ENCODE data around the gene TTC27. TPM values are rescaled to one million over a fixed set of nuclear protein-coding genes. Genes with fewer than 3 reads are reported as not detected.
A peak's percentile ranks its signal among the peaks of the same experiment; 100 is the strongest.

TTC27 gene
- total and polyA plus RNA-seq, 4 donors: 3.5 to 13.5 (median 6.3) TPM

GRCh38 chr2:32678825-32679224 is 51.0 kb downstream of the TTC27 start:
- DNase-seq (ENCODE audit: low spot score): no peak
- no peaks in the 10 kb centered on the region for H3K27me3 ChIP-seq (ENCODE audit: control insufficient read depth in 4 of 4, insufficient read depth in 4 of 4, low read length in 3 of 4)
- H3K9ac ChIP-seq (ENCODE audit: low read depth in 1 of 2, low read length in 2 of 2): no peak overlapping the region
- H3K4me1 ChIP-seq (ENCODE audit: control insufficient read depth in 4 of 4, insufficient read depth in 4 of 4, low read length in 3 of 4): peaks cover 0 to 4% (median 2%) of the 10 kb centered on the region in 4 donors
- no peak overlapping the region for H3K4me3 ChIP-seq (ENCODE audit: low read depth in 1 of 3, low read length in 3 of 3)
- TF ChIP-seq HNF4G (IDR thresholded peaks at IDR 0.05): no peak
- TF ChIP-seq SP1 (IDR thresholded peaks at IDR 0.05): no peak
- no peak for TF ChIP-seq JUND (IDR thresholded peaks at IDR 0.05)
- TF ChIP-seq HNF4A (conservative IDR thresholded peaks at IDR 0.05): no peak
- no peak overlapping the region for H3K27ac ChIP-seq (ENCODE audit: low read depth in 1 of 2, low read length in 2 of 2)
- peaks cover 0 to 11% (median 4%) of the 10 kb centered on the region in 4 donors for H3K36me3 ChIP-seq (ENCODE audit: control insufficient read depth in 4 of 4, insufficient read depth in 3 of 4, low read depth in 1 of 4, low read length in 3 of 4)
- no peaks in the 10 kb centered on the region for H3K9me3 ChIP-seq (ENCODE audit: control insufficient read depth in 4 of 4, low read length in 3 of 4)

- no peak overlapping the region for H3K9ac ChIP-seq (ENCODE audit: low read depth in 1 of 2, low read length in 2 of 2)
- H3K36me3 ChIP-seq (ENCODE audit: control insufficient read depth in 4 of 4, insufficient read depth in 3 of 4, low read depth in 1 of 4, low read length in 3 of 4): peaks cover 0 to 7% (median 3%) of the 10 kb centered on the region in 4 donors
- peaks cover 0 to 4% (median 3%) of the 10 kb centered on the region in 4 donors for H3K4me1 ChIP-seq (ENCODE audit: control insufficient read depth in 4 of 4, insufficient read depth in 4 of 4, low read length in 3 of 4)
- H3K4me3 ChIP-seq (ENCODE audit: low read depth in 1 of 3, low read length in 3 of 3): no peak overlapping the region
- no peaks in the 10 kb centered on the region for H3K27me3 ChIP-seq (ENCODE audit: control insufficient read depth in 4 of 4, insufficient read depth in 4 of 4, low read length in 3 of 4)
- DNase-seq (ENCODE audit: low spot score): no peak
- TF ChIP-seq, protein P1, sequence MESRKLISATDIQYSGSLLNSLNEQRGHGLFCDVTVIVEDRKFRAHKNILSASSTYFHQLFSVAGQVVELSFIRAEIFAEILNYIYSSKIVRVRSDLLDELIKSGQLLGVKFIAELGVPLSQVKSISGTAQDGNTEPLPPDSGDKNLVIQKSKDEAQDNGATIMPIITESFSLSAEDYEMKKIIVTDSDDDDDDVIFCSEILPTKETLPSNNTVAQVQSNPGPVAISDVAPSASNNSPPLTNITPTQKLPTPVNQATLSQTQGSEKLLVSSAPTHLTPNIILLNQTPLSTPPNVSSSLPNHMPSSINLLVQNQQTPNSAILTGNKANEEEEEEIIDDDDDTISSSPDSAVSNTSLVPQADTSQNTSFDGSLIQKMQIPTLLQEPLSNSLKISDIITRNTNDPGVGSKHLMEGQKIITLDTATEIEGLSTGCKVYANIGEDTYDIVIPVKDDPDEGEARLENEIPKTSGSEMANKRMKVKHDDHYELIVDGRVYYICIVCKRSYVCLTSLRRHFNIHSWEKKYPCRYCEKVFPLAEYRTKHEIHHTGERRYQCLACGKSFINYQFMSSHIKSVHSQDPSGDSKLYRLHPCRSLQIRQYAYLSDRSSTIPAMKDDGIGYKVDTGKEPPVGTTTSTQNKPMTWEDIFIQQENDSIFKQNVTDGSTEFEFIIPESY (IDR thresholded peaks at IDR 0.05): no peak
- TF ChIP-seq, protein P2, sequence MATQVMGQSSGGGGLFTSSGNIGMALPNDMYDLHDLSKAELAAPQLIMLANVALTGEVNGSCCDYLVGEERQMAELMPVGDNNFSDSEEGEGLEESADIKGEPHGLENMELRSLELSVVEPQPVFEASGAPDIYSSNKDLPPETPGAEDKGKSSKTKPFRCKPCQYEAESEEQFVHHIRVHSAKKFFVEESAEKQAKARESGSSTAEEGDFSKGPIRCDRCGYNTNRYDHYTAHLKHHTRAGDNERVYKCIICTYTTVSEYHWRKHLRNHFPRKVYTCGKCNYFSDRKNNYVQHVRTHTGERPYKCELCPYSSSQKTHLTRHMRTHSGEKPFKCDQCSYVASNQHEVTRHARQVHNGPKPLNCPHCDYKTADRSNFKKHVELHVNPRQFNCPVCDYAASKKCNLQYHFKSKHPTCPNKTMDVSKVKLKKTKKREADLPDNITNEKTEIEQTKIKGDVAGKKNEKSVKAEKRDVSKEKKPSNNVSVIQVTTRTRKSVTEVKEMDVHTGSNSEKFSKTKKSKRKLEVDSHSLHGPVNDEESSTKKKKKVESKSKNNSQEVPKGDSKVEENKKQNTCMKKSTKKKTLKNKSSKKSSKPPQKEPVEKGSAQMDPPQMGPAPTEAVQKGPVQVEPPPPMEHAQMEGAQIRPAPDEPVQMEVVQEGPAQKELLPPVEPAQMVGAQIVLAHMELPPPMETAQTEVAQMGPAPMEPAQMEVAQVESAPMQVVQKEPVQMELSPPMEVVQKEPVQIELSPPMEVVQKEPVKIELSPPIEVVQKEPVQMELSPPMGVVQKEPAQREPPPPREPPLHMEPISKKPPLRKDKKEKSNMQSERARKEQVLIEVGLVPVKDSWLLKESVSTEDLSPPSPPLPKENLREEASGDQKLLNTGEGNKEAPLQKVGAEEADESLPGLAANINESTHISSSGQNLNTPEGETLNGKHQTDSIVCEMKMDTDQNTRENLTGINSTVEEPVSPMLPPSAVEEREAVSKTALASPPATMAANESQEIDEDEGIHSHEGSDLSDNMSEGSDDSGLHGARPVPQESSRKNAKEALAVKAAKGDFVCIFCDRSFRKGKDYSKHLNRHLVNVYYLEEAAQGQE (IDR thresholded peaks at IDR 0.05): no peak
- TF ChIP-seq FOXA1 (IDR thresholded peaks at IDR 0.05): no peak
- H3K9me3 ChIP-seq (ENCODE audit: control insufficient read depth in 4 of 4, low read length in 3 of 4): no peaks in the 10 kb centered on the region
- no peak overlapping the region for H3K27ac ChIP-seq (ENCODE audit: low read depth in 1 of 2, low read length in 2 of 2)
- WGBS: 89% methylated on average over 4 of the region's 4 CpGs
Observed at GRCh38 chr2:32680942-32681341, 53.1 kb downstream of the TTC27 start.

- 88% methylated on average over 5 of the region's 5 CpGs for WGBS
- Histone ChIP-seq H3K4me1 (ENCODE audit: control insufficient read depth in 4 of 4, insufficient read depth in 4 of 4, low read length in 3 of 4) (peaks cover 0 to 4% (median 3%) of the 10 kb centered on the region in 4 donors), H3K27me3 (ENCODE audit: control insufficient read depth in 4 of 4, insufficient read depth in 4 of 4, low read length in 3 of 4) (no peaks in the 10 kb centered on the region), H3K9ac (ENCODE audit: low read depth in 1 of 2, low read length in 2 of 2) (no peak overlapping the region), H3K36me3 (ENCODE audit: control insufficient read depth in 4 of 4, insufficient read depth in 3 of 4, low read depth in 1 of 4, low read length in 3 of 4) (peaks cover 0 to 5% (median 3%) of the 10 kb centered on the region in 4 donors), H3K4me3 (ENCODE audit: low read depth in 1 of 3, low read length in 3 of 3) (no peak overlapping the region), H3K9me3 (ENCODE audit: control insufficient read depth in 4 of 4, low read length in 3 of 4) (no peaks in the 10 kb centered on the region), H3K27ac (ENCODE audit: low read depth in 1 of 2, low read length in 2 of 2) (no peak overlapping the region)
- no peak for DNase-seq (ENCODE audit: low spot score)
- TF ChIP-seq EGR1 (IDR thresholded peaks at IDR 0.05; ENCODE audit: low read depth in 2 of 2): no peak
- TF ChIP-seq NR2F2 (IDR thresholded peaks at IDR 0.05): peak; percentile 86
Observed at GRCh38 chr2:32683520-32684086, 55.8 kb downstream of the TTC27 start.

Measured in liver (tissue), 9 donors.